ENCODE results near the gene GALM. TPM values are rescaled to one million over a fixed set of nuclear protein-coding genes. Genes with fewer than 3 reads are reported as not detected.
"Not testable (repeated sequence)": the region's sequence is repeated elsewhere in the genome, so short reads cannot be mapped to it uniquely, and the experiment has no call there.

Gene GALM
- total and polyA plus RNA-seq, 2 of the 13 experiments (the other 11 are each of a cell fraction or from before 2014, with no cell fraction given), result 65.5 to 90.0 TPM

DNA sequence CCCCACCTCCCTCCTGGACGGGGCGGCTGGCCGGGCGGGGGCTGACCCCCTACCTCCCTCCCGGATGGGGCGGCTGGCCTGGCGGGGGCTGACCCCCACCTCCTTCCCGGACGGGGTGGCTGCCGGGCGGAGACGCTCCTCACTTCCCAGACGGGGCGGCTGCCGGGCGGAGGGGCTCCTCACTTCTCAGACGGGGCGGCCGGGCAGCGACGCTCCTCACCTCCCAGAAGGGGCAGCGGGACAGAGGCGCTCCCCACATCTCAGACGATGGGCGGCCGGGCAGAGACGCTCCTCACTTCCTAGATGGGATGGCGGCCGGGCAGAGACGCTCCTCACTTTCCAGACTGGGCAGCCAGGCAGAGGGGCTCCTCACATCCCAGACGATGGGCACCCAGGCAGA lies 90.0 kb downstream of the GALM start:
- CTCF ChIA-PET (ENCODE audit: low intra/inter-chr PET ratio, low total read pairs); H3K27me3 ChIP-seq (ENCODE audit: control insufficient read depth in 1 of 2, insufficient read depth in 2 of 2, low read length in 2 of 2); H3K9me3 ChIP-seq (ENCODE audit: low read length); POLR2A ChIA-PET; H3K79me2 ChIP-seq (ENCODE audit: insufficient read depth, low read length); DNase-seq (ENCODE audit: low spot score); H3K4me3 ChIP-seq (replicated peaks in 1 of 3; ENCODE audit: insufficient read depth in 1 of 3, low read depth in 2 of 3, low read length in 3 of 3); H2AFZ ChIP-seq (ENCODE audit: low read length); H3K27ac ChIP-seq (ENCODE audit: extremely low read length, insufficient read depth, low read length); FAIRE-seq; ATAC-seq; H3K9ac ChIP-seq (ENCODE audit: insufficient read depth, low read depth, low read length); H3K4me2 ChIP-seq (ENCODE audit: low read depth, low read length); H4K20me1 ChIP-seq (ENCODE audit: insufficient read depth, low read length); BruUV-seq (replicated peaks); in situ Hi-C loops (cut with HindIII; ENCODE audit: extremely low pct_ligation_motif_present, low pct_unique_long_range_greater_than_20kb); H3K36me3 ChIP-seq (replicated peaks in 1 of 2; ENCODE audit: control insufficient read depth in 1 of 2, insufficient read depth in 2 of 2, low read length in 2 of 2): not testable (repeated sequence)
- peaks cover 39% of the 10 kb centered on the region for H3K4me1 ChIP-seq (ENCODE audit: insufficient read depth, low read length)
- 93% methylated on average over 17 of the region's 31 CpGs for WGBS (ENCODE audit: low lambda C conversion rate)
- intact Hi-C loops (cut with micrococcal nuclease; ENCODE audit: unreplicated experiment), result loop anchor here (10.0 kb wide), 1 partner anchor 369 kb away; the partner anchor contains the start of gene SOS1

DNA sequence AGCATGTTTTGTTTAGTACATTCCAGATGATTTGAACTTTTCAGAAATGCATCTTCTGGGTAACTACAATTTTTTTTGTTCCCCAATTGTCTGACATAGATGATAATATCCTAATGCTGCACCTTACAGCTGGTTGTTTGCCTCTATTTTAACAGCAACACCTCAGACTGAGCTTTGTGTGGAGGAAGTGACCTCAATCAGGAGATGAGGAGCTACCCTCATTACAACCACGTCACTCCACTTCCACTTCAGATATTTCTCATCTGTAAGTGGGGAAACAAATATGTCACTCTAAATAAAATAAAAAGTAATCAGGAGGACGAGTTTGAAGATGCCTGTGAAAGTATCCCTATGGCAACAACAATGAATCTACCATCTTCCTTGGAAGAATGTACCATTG lies 97.3 kb downstream of the GALM start:
- FAIRE-seq, result no peak
- Histone ChIP-seq H3K9me3 (ENCODE audit: low read length) (no peaks in the 10 kb centered on the region), H3K27me3 (ENCODE audit: control insufficient read depth in 1 of 2, insufficient read depth in 2 of 2, low read length in 2 of 2) (no peaks in the 10 kb centered on the region), H3K4me1 (ENCODE audit: insufficient read depth, low read length) (peaks cover 45% of the 10 kb centered on the region), H4K20me1 (ENCODE audit: insufficient read depth, low read length) (no peaks in the 10 kb centered on the region), H3K4me3 (replicated peaks in 1 of 3; ENCODE audit: insufficient read depth in 1 of 3, low read depth in 2 of 3, low read length in 3 of 3) (no peak overlapping the region), H3K27ac (ENCODE audit: extremely low read length, insufficient read depth, low read length) (no peak overlapping the region), H3K36me3 (replicated peaks in 1 of 2; ENCODE audit: control insufficient read depth in 1 of 2, insufficient read depth in 2 of 2, low read length in 2 of 2) (no peaks in the 10 kb centered on the region), H3K9ac (ENCODE audit: insufficient read depth, low read depth, low read length) (no peak overlapping the region), H3K79me2 (ENCODE audit: insufficient read depth, low read length) (no peaks in the 10 kb centered on the region), H2AFZ (ENCODE audit: low read length) (no peak overlapping the region), H3K4me2 (ENCODE audit: low read depth, low read length) (0 out of 2 replicates have a peak overlapping the region, but pooled peaks have one; percentile 2)
- in situ Hi-C loops (cut with HindIII; ENCODE audit: extremely low pct_ligation_motif_present, low pct_unique_long_range_greater_than_20kb), result no loop called here
- ATAC-seq, result no peak
- no TSS peak for BruUV-seq (replicated peaks)
- ChIA-PET CTCF (ENCODE audit: low intra/inter-chr PET ratio, low total read pairs) (no interaction called here), POLR2A (interaction anchor here (3.6 kb wide), 1 partner anchor 12 kb away, joined by 20 read pairs; the partner anchor contains the start of gene SRSF7)
- intact Hi-C loops (cut with micrococcal nuclease; ENCODE audit: unreplicated experiment), result no loop called here
- 33% methylated on average over 2 of the region's 2 CpGs for WGBS (ENCODE audit: low lambda C conversion rate)
- DNase-seq (ENCODE audit: low spot score), result no peak
- no peak for TF ChIP-seq MYNN (CRISPR knock-in tag; IDR thresholded peaks at IDR 0.05; ENCODE audit: low read depth)
- TF ChIP-seq, protein P1, sequence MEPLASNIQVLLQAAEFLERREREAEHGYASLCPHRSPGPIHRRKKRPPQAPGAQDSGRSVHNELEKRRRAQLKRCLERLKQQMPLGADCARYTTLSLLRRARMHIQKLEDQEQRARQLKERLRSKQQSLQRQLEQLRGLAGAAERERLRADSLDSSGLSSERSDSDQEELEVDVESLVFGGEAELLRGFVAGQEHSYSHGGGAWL (CRISPR knock-in tag; IDR thresholded peaks at IDR 0.05), result no peak
- TF ChIP-seq FLYWCH1 (CRISPR knock-in tag; IDR thresholded peaks at IDR 0.05), result no peak
- TF ChIP-seq, protein P2, sequence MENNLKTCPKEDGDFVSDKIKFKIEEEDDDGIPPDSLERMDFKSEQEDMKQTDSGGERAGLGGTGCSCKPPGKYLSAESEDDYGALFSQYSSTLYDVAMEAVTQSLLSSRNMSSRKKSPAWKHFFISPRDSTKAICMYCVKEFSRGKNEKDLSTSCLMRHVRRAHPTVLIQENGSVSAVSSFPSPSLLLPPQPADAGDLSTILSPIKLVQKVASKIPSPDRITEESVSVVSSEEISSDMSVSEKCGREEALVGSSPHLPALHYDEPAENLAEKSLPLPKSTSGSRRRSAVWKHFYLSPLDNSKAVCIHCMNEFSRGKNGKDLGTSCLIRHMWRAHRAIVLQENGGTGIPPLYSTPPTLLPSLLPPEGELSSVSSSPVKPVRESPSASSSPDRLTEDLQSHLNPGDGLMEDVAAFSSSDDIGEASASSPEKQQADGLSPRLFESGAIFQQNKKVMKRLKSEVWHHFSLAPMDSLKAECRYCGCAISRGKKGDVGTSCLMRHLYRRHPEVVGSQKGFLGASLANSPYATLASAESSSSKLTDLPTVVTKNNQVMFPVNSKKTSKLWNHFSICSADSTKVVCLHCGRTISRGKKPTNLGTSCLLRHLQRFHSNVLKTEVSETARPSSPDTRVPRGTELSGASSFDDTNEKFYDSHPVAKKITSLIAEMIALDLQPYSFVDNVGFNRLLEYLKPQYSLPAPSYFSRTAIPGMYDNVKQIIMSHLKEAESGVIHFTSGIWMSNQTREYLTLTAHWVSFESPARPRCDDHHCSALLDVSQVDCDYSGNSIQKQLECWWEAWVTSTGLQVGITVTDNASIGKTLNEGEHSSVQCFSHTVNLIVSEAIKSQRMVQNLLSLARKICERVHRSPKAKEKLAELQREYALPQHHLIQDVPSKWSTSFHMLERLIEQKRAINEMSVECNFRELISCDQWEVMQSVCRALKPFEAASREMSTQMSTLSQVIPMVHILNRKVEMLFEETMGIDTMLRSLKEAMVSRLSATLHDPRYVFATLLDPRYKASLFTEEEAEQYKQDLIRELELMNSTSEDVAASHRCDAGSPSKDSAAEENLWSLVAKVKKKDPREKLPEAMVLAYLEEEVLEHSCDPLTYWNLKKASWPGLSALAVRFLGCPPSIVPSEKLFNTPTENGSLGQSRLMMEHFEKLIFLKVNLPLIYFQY (CRISPR knock-in tag; IDR thresholded peaks at IDR 0.05; ENCODE audit: borderline replicate concordance), result no peak
- TF ChIP-seq TAF15 (IDR thresholded peaks at IDR 0.05; ENCODE audit: low read depth, low read length, poor library complexity, severe bottlenecking), result no peak
- TF ChIP-seq ZNF841 (CRISPR knock-in tag; IDR thresholded peaks at IDR 0.05; ENCODE audit: borderline replicate concordance), result no peak
- TF ChIP-seq TARDBP (CRISPR knock-in tag; IDR thresholded peaks at IDR 0.05), result no peak
- TF ChIP-seq RFX3 (CRISPR knock-in tag; IDR thresholded peaks at IDR 0.05), result no peak
- TF ChIP-seq, protein P3, sequence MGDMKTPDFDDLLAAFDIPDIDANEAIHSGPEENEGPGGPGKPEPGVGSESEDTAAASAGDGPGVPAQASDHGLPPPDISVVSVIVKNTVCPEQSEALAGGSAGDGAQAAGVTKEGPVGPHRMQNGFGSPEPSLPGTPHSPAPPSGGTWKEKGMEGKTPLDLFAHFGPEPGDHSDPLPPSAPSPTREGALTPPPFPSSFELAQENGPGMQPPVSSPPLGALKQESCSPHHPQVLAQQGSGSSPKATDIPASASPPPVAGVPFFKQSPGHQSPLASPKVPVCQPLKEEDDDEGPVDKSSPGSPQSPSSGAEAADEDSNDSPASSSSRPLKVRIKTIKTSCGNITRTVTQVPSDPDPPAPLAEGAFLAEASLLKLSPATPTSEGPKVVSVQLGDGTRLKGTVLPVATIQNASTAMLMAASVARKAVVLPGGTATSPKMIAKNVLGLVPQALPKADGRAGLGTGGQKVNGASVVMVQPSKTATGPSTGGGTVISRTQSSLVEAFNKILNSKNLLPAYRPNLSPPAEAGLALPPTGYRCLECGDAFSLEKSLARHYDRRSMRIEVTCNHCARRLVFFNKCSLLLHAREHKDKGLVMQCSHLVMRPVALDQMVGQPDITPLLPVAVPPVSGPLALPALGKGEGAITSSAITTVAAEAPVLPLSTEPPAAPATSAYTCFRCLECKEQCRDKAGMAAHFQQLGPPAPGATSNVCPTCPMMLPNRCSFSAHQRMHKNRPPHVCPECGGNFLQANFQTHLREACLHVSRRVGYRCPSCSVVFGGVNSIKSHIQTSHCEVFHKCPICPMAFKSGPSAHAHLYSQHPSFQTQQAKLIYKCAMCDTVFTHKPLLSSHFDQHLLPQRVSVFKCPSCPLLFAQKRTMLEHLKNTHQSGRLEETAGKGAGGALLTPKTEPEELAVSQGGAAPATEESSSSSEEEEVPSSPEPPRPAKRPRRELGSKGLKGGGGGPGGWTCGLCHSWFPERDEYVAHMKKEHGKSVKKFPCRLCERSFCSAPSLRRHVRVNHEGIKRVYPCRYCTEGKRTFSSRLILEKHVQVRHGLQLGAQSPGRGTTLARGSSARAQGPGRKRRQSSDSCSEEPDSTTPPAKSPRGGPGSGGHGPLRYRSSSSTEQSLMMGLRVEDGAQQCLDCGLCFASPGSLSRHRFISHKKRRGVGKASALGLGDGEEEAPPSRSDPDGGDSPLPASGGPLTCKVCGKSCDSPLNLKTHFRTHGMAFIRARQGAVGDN (CRISPR knock-in tag; IDR thresholded peaks at IDR 0.05), result no peak
- TF ChIP-seq ZBTB7A (CRISPR knock-in tag; IDR thresholded peaks at IDR 0.05), result no peak

All from HepG2 (cell line).